ENCODE results near the gene ZNF391.

GRCh38 chr6:27428966-27429365 lies 40.4 kb downstream of the ZNF391 start:
- TF ChIP-seq EZH2 (optimal IDR thresholded peaks at IDR 0.05; ENCODE audit: low read depth, low read length) (no peak), EZH2phosphoT487 (IDR thresholded peaks at IDR 0.05; ENCODE audit: low read length) (no peak)
- TF ChIP-seq, protein P1, sequence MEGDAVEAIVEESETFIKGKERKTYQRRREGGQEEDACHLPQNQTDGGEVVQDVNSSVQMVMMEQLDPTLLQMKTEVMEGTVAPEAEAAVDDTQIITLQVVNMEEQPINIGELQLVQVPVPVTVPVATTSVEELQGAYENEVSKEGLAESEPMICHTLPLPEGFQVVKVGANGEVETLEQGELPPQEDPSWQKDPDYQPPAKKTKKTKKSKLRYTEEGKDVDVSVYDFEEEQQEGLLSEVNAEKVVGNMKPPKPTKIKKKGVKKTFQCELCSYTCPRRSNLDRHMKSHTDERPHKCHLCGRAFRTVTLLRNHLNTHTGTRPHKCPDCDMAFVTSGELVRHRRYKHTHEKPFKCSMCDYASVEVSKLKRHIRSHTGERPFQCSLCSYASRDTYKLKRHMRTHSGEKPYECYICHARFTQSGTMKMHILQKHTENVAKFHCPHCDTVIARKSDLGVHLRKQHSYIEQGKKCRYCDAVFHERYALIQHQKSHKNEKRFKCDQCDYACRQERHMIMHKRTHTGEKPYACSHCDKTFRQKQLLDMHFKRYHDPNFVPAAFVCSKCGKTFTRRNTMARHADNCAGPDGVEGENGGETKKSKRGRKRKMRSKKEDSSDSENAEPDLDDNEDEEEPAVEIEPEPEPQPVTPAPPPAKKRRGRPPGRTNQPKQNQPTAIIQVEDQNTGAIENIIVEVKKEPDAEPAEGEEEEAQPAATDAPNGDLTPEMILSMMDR (IDR thresholded peaks at IDR 0.05; ENCODE audit: low read length): no peak

All from MM.1S (cell line).